K562 (cell line): ENCODE measurements around the gene HS3ST2. TPM values are rescaled to one million over a fixed set of nuclear protein-coding genes. Genes with fewer than 3 reads are reported as not detected.

Source experiments
- NFRKB ChIP-seq: fragments of 450-650 bp; IDR thresholded peaks from 2 replicates; pipeline ENCODE4 v1.6.1; 2016; ENCODE audit warnings: low read depth
- PKNOX1 ChIP-seq: fragments of 450-650 bp; IDR thresholded peaks from 2 replicates; pipeline ENCODE4 v1.6.1; 2016
- polyA plus RNA-seq, 8 experiments: library from polyadenylated mRNA; depleted of rRNA in 4 of 8; stranded (reverse) in 5 of 8; unstranded in 3 of 8; fragments of >200 nt; fragmentation: Nextera tagmentation in 2 of 8; fragmentation: Illumina TruSeq in 1 of 8; extraction: Ambion mirVana in 2 of 8; extraction: Trizol in 1 of 8; gene quantifications; 2 replicates each; pipeline versions ENCODE4 v1.2.1 to v1.2.3, GENCODE V29; 2011 to 2014; ENCODE audit warnings: inconsistent platforms in 1 of 8, missing spikeins in 1 of 8
- total RNA-seq, 7 experiments: library from RNA; depleted of rRNA in 6 of 7; stranded (reverse); fragments of >200 nt in 6 of 7; fragmentation: Illumina TruSeq in 2 of 7; extraction: Trizol in 2 of 7; gene quantifications; 2 replicates each; pipeline versions ENCODE4 v1.2.1 to v1.2.3, GENCODE V29; 2011 to 2021; ENCODE audit warnings: low replicate concordance in 1 of 7
- TF ChIP-seq, protein P1 (sequence below): fragments of 250-450 bp; sonication (Bioruptor Pico); IDR thresholded peaks from 2 replicates; pipeline ENCODE4 v1.8.0; 2021; ENCODE audit warnings: moderate library complexity, mild to moderate bottlenecking, inconsistent platforms
- TF ChIP-seq, protein P2 (sequence below): fragments of 200-800 bp; sonication (Bioruptor generic); IDR thresholded peaks from 2 replicates; pipeline ENCODE4 v1.6.1; 2016; ENCODE audit warnings: missing genetic modification characterization, missing compliant biosample characterization
- TF ChIP-seq, protein P3 (sequence below): sonication (generic); formaldehyde crosslinking; IDR thresholded peaks from 2 replicates; pipeline ENCODE4 v1.8.1; 2023; ENCODE audit warnings: mild to moderate bottlenecking, missing genetic modification reagents

The HS3ST2 gene
- total and polyA plus RNA-seq, 9 of the 15 experiments (the other 6 are each of a cell fraction or from before 2014, with no cell fraction given): not detected

DNA sequence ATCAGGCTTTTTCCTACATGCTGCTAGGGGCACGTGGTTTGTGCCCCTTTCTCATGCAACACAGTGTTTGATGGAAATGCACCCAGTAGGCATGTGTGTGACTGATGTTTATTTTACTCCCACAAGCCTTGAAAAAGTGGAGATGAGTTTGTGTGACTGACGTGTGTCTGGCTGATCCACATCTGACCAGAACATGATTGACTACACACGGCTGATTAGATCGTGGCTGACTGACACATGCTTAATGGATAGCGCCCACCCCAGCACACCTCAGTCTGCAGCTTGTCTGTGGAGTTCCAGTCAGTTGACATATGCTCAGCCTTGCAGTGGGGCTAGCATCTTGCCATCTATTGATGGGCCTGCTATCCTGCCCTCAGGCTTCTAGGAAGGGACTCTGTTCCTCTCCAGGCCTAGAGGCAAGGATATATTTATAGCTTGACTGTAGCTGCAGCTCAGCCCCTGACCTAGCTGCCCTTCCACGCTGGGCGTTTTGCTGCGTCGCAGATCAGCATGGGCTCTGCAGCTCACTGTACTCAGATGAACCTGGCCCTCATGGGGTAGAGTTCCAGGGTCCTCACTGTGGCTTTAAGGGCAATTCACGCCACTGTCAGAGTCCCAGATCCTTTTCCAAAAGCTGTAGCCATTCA lies 112.3 kb downstream of the HS3ST2 start (continued):
- TF ChIP-seq PKNOX1 (peak; percentile 56), NFRKB (no peak)
- TF ChIP-seq, protein P1, sequence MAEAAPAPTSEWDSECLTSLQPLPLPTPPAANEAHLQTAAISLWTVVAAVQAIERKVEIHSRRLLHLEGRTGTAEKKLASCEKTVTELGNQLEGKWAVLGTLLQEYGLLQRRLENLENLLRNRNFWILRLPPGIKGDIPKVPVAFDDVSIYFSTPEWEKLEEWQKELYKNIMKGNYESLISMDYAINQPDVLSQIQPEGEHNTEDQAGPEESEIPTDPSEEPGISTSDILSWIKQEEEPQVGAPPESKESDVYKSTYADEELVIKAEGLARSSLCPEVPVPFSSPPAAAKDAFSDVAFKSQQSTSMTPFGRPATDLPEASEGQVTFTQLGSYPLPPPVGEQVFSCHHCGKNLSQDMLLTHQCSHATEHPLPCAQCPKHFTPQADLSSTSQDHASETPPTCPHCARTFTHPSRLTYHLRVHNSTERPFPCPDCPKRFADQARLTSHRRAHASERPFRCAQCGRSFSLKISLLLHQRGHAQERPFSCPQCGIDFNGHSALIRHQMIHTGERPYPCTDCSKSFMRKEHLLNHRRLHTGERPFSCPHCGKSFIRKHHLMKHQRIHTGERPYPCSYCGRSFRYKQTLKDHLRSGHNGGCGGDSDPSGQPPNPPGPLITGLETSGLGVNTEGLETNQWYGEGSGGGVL (CRISPR knock-in tag): no peak
- TF ChIP-seq, protein P2, sequence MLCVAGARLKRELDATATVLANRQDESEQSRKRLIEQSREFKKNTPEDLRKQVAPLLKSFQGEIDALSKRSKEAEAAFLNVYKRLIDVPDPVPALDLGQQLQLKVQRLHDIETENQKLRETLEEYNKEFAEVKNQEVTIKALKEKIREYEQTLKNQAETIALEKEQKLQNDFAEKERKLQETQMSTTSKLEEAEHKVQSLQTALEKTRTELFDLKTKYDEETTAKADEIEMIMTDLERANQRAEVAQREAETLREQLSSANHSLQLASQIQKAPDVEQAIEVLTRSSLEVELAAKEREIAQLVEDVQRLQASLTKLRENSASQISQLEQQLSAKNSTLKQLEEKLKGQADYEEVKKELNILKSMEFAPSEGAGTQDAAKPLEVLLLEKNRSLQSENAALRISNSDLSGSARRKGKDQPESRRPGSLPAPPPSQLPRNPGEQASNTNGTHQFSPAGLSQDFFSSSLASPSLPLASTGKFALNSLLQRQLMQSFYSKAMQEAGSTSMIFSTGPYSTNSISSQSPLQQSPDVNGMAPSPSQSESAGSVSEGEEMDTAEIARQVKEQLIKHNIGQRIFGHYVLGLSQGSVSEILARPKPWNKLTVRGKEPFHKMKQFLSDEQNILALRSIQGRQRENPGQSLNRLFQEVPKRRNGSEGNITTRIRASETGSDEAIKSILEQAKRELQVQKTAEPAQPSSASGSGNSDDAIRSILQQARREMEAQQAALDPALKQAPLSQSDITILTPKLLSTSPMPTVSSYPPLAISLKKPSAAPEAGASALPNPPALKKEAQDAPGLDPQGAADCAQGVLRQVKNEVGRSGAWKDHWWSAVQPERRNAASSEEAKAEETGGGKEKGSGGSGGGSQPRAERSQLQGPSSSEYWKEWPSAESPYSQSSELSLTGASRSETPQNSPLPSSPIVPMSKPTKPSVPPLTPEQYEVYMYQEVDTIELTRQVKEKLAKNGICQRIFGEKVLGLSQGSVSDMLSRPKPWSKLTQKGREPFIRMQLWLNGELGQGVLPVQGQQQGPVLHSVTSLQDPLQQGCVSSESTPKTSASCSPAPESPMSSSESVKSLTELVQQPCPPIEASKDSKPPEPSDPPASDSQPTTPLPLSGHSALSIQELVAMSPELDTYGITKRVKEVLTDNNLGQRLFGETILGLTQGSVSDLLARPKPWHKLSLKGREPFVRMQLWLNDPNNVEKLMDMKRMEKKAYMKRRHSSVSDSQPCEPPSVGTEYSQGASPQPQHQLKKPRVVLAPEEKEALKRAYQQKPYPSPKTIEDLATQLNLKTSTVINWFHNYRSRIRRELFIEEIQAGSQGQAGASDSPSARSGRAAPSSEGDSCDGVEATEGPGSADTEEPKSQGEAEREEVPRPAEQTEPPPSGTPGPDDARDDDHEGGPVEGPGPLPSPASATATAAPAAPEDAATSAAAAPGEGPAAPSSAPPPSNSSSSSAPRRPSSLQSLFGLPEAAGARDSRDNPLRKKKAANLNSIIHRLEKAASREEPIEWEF (CRISPR knock-in tag): no peak
- TF ChIP-seq, protein P3, sequence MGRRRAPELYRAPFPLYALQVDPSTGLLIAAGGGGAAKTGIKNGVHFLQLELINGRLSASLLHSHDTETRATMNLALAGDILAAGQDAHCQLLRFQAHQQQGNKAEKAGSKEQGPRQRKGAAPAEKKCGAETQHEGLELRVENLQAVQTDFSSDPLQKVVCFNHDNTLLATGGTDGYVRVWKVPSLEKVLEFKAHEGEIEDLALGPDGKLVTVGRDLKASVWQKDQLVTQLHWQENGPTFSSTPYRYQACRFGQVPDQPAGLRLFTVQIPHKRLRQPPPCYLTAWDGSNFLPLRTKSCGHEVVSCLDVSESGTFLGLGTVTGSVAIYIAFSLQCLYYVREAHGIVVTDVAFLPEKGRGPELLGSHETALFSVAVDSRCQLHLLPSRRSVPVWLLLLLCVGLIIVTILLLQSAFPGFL (CRISPR knock-in tag): no peak
